ENCODE measurements around the gene RELT.

Gene RELT

GRCh38 chr11:73446766-73447165, 70.6 kb downstream of the RELT start:
- no peak for DNase-seq (ENCODE audit: low spot score)
- no peak overlapping the region for H3K4me3 ChIP-seq
- TF ChIP-seq, protein P1, sequence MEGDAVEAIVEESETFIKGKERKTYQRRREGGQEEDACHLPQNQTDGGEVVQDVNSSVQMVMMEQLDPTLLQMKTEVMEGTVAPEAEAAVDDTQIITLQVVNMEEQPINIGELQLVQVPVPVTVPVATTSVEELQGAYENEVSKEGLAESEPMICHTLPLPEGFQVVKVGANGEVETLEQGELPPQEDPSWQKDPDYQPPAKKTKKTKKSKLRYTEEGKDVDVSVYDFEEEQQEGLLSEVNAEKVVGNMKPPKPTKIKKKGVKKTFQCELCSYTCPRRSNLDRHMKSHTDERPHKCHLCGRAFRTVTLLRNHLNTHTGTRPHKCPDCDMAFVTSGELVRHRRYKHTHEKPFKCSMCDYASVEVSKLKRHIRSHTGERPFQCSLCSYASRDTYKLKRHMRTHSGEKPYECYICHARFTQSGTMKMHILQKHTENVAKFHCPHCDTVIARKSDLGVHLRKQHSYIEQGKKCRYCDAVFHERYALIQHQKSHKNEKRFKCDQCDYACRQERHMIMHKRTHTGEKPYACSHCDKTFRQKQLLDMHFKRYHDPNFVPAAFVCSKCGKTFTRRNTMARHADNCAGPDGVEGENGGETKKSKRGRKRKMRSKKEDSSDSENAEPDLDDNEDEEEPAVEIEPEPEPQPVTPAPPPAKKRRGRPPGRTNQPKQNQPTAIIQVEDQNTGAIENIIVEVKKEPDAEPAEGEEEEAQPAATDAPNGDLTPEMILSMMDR (IDR thresholded peaks at IDR 0.05) = no peak
- no peak overlapping the region for H3K27ac ChIP-seq

Measured in coronary artery (tissue), 2 donors.